Heart left ventricle (tissue), 13 donors: ENCODE data around the gene GDF2.
A peak's percentile ranks its signal among the peaks of the same experiment; 100 is the strongest.

Experiments used
- CTCF ChIP-seq, 12 donors: fragments of 200-600 bp; sonication (generic) in 4 of 12; IDR thresholded peaks; one replicate each; pipeline versions ENCODE4 v1.5.0 to v1.8.0; 2018 to 2022; ENCODE audit warnings: antibody characterized with exemption in 12 of 12, mild to moderate bottlenecking in 5 of 12
- POLR2A ChIP-seq, 2 donors: fragments of 450-650 bp; IDR thresholded peaks; one replicate each; pipeline ENCODE4 v1.6.1; 2017; ENCODE audit warnings: antibody characterized with exemption in 2 of 2, mild to moderate bottlenecking in 2 of 2, moderate library complexity in 2 of 2
- donor health status: ischemic (EF 13 %, LVEDD 7.1; RV severe dilation, severe dysfunction).
- donor health status: DM: no; HTN: yes; CAD: no.
- donor health status: DM: no; HTN: no; CAD: no.
- donor health status: ischemic (EF 25% LVEDD 6.9; RV normal size, moderate dysfunction).
- donor health status: ischemic (EF 25% LVEDD 5.7; RV mildly dilated, moderate dysfunction).
- donor health status: ischemic (EF 35%, LVEDD 5.7; RV mildly dilated, moderate dysfunction).
- donor health status: nonischemic (EF 11% LVEDD 7.7; RV severe dilation, severe dysfunction).
- donor health status: DM: yes; HTN: yes; CAD: no.
- donor health status: PGD.
- donor health status: ischemic (EF 29% LVEDD 5.4; RV normal size, mild dysfunction).
- donor health status: nonischemic (EF 23%, LVEDD 6.1; RV moderate dilation, normal function).

GRCh38 chr10:47309408-47310089 is 12.7 kb upstream of the GDF2 start:
- peak in 5 of 12 donors; percentile 8 to 28 (median 25) for TF ChIP-seq CTCF (IDR thresholded peaks at IDR 0.05)
- TF ChIP-seq POLR2A (IDR thresholded peaks at IDR 0.05): no peak
